Measurements from ENCODE around the gene BBS2.
"Not testable (repeated sequence)": the region's sequence is repeated elsewhere in the genome, so short reads cannot be mapped to it uniquely, and the experiment has no call there.

BBS2 gene

DNA sequence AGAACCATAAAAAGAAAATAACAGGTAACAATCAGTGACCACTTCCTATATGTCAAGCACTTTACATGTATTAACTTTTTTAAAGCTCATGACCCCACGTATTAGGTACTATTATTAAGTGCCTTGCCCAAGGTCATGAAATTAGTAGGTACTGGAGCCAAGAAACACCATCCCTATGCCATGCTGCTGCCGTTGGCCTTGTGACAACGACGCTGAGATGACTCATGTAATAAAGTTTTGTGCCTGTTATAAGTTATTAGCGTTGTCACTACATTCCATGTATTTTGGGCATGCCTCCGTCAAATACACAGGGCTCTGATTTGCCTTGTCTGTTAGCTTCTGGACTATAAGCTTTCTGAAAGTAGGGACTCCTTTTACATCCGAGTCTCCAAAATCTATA is 1.4 kb downstream of the BBS2 start:
- no peak for DNase-seq

DNA sequence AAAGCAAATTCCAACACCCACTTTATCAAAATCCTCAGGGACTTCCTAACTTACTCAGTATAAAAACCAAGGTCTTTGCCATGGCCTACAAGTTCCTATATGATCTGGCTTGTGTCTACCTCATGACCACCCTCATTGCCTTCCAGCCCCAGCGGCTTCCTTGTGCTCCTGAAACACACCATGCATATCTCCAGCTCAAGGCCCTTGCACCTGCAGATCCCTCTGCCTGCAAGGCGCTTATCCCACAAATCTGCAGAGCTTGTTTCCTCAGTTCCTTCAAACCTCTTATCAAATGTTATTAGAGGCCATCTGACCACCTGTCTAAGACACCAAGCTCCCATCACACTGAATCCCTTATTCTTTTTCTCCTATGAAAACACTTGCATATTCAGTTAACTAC is 2.6 kb downstream of the BBS2 start:
- DNase-seq, result no peak

DNA sequence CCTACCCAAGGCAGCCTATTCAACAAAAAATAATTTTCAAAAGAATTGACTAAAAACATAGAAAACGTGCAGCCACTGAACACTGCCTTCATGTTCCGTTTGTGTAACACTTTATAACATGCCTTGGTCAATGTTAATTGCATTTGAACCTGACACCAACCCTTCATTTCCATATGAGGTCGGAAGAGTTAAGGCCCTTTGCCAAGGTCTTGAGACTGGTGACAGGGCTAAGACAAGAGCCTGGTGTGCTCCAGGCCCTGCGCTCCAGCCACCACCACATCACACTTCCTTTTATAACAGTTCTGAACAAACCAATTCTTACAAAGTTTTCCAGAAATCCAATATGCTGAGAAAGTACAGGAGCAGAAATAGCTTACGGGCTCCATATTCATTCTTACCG is 4.2 kb downstream of the BBS2 start:
- no peak for DNase-seq

DNA sequence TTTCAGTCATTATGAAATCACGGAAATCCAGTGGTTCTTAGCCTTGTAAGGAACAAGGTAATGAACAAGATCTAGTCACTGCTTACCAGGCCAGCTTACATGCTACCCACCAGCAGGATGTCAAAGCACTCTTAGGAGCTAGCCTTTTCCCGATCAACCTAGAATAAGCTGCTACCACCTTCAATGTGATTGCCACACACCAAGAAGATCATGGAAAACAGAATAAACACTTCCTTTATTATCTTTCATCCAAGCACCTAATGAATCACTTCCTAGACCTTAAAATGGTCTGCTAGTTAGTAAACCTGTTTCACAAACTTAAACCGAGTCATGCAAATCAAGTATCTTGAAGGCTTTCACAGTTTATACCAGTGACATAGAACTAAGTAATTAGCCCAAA is 5.0 kb downstream of the BBS2 start:
- no peak for DNase-seq

DNA sequence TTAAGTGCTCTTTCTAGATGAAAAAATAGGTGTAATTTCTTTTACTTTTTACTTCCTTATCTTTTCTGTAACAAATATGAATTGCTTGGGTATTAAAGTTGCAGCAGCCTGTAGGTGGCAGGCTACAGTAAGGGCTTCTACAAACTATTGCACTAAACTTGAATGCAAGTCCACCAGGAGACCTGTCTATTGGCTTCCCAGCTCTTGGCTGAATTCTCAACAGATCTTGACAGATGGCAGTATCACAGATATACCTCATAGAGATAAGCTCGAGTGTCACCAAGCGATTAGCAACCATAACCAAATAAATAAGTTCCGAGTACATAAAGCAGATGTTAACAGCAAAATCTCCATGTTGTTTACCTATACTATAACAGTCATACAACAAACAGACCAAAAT is 5.9 kb downstream of the BBS2 start:
- DNase-seq, result peak in 1 of 4 experiments; percentile 12

DNA sequence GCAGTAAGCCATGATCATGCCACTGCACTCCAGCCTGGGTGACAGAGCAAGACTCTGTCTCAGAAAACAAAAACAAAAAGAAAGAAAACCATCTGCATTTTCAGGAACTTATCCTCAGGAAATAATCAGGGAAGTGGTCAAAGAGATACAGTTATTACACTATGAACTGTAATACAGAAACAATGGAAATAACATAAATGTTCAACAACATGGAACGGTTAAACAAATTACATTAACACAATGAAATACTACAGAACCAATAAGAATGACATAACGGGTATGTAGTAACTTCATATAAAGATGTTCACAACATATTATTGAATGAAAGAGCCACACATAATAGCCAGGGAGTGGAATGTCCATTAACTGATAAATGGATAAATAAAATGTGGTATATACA is 6.7 kb downstream of the BBS2 start:
- no peak for DNase-seq

DNA sequence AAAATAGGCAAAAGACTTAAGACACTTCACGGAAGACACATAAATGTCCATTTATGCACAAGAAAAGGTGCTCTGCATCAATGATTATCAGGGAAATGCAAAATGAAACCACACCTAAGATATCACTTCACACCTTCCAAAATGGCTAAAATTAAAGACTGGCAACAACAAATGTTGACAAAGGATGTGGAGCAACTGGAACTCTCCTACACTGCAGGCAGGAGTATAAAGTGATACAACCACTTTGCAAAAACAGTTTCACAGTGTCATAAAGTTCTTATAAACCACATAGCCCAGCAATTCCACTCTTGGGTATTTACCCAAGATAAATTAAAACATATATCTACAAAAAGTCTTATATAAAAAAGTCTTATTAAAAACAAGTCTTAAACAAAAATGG is 7.8 kb downstream of the BBS2 start:
- no peak for DNase-seq

DNA sequence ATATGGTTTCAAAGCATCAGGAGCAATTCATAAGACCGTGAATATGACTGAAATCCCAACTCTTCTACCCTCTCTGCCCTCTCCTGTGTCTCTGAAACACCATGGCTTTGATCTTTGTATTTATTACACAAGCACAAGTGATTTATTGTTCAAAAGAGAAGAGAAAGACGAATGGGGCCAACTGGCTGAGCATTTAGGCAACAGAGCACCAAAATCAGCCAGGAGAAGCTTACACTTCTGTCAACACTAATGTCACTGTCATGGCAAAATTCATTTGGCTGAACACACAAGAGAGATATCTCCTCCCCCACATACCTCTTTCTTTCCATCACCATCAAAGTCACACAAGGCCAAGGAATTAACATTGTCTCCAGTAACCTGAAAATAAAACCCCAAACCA is 9.3 kb downstream of the BBS2 start:
- no peak for DNase-seq

DNA sequence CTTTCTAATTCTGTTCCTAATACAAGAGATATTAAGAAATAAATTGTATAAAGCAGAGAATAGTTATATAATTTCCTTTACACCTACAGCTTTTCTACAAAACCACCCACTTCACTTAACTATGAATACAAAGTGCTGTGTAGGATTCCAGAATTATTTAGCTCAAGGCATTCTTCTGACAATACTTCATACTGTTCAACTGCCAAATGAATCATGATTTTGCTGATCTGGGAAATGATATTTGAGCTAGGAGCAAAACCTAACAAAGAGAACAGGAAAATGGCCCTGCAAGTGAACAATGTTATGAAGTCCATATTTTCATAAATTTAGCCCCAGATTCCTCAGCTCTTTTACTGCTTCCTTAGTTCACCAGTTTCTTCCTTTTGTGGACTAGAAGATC is 12.9 kb downstream of the BBS2 start:
- no peak for DNase-seq

DNA sequence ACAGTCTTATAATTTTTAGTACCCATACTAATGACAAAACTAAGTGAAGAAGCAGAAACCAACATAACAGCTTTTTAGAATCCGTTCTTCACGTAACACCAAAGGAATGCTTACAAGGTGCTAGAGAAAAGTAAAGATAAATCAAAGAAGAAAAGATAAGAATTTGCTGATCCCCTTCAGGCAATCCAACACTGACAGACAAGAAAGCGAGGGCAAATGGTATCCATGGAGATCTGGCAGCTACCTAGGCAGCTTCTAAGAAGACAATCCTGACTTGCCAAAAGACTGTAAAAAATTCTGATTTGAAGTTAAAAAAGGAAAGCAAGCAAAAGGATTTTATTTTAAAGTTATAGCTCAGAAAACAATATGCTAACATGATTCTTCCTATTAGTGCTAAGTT is 14.6 kb downstream of the BBS2 start:
- no peak for DNase-seq

DNA sequence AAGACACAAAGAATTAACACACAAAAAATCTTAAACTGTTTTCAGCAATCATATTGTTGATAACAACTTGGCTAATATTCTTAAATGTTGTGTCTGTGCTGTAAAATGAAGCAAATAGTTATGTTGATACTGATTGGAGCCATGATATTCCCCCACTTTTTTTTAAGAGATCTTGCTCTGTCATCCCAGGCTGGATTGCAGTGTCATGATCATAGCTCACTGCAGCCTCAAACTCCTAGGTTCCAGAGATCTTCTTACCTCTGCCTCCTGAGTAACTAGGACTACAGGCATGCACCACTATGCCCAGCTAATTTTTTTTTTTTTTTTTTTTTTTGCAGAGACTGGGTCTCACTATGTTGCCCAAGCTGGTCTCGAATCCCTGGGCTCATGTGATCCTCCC is 26.0 kb downstream of the BBS2 start:
- DNase-seq, result no peak

DNA sequence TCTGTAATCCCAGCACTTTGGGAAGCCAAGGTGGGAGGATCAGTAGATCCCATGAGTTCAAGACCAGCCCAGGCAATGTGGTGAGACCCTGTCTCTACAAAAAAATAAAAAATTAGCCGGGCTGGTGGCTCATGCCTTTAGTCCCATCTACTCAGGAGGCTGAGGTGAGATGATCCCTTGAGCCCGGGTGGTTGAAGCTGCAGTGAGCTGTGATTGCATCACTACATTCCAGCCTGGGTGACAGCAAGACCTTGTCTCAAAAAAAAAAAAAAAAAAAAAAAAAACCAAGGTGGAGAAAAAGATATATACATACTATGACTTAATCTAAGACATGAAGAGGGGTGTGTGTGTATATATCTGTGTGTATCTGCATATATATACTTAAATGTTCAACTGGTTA is 26.7 kb downstream of the BBS2 start:
- no peak for DNase-seq

DNA sequence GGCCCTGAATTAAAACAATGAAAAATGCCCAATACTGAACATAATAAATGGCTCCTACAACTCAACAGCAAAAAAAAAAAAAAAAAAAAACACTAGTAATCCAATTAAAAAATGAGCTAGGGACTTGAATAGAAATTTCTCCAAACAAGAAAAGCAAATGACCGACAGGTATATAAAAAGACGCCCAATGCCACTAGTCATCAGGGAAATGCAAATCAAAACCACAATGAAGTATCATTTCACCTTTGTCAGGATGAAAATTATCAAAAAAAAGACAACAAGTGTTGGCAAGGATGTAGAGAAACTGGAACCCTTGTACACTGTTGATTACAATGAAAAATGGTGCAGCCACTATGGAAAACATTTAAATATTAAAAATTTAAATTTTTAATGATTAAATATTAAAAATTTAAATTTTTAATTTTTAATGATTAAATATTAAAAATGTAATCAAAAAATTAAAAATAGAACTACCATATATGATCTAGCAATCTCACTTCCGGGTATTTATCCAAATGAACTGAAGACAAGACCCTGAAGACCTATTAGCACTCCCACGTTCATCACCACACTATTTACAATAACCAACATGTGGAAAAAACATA is 28.1 kb downstream of the BBS2 start:
- no peak for DNase-seq

DNA sequence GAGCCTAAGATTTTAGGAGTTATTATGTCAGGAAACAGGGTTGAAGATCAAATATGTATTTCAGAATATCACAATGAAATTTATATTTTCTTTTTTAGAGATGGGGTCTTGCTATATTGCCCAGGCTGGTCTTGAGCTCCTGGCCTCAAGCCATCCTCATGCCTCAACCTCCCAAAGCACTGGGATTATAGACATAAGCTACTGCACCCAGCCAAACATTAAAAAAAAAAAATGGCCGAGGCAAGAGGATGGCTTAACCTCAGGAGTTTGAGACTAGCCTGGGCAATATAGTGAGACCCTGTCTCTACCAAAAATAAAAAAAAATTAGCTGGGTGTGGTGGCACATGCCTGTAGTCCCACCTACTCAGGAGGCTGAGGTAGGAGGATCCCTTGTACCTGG is 31.0 kb downstream of the BBS2 start:
- DNase-seq, result not testable (repeated sequence)

DNA sequence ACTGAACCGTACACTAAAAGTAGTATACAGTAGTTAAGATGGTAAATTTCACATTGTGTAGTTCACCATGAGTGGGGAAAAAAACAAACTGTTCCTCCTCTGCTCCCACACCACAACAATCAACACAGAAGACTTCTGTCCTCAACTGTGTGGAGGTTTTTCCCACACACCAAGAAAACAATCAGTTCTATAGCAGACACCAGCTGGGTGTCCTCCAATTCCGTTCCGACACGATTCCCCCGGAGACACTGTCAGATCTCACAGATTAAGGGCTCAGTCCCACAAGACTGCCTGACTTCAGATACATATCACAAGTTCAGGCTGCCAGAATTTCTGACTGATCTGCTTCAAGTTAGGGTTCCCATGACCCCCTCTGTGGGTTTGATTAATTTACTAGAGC is 31.8 kb downstream of the BBS2 start:
- DNase-seq, result no peak

DNA sequence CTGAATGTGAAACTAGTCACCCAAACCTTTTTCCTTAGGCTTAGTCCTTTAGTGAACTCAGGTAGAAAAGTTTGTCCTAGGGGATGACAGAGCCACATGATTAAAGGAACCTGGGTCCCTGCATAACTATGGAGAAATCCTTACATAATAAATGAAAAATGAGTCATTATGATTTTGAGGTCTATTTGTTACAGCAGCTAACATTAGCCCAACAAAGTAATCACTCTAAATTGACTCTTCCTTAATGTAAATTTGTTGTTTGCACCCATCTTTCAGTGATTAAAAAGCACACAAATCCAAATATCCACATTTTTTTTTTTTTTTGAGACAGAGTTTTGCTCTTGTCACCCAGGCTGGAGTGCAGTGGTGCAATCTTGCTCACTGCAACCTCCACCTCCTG is 36.4 kb downstream of the BBS2 start:
- no peak for DNase-seq

DNA sequence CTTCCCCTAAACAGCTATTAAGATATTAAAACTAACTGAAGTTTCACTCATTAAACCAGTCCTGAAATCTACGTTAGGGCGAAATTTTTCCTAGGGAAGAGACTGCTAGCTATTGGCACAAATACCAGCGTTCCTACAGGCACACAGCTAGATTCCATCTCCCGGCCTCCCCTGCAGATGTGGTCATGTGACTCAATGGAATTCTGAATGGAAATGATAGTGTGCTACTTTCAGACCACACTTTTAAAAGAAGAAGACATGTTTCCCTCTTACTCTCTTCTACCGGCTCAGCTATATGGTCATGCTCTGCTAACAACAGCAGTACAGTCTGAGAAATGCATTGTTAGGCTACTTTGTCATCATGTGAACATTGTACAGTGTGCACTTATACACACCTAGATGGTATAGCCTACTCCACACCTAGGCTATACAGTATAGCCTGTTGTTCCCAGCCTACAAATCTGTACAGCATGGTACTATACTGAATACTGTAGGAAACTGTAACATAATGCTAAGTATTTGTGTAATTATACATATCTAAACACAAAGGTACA is 37.1 kb downstream of the BBS2 start:
- no peak for DNase-seq

DNA sequence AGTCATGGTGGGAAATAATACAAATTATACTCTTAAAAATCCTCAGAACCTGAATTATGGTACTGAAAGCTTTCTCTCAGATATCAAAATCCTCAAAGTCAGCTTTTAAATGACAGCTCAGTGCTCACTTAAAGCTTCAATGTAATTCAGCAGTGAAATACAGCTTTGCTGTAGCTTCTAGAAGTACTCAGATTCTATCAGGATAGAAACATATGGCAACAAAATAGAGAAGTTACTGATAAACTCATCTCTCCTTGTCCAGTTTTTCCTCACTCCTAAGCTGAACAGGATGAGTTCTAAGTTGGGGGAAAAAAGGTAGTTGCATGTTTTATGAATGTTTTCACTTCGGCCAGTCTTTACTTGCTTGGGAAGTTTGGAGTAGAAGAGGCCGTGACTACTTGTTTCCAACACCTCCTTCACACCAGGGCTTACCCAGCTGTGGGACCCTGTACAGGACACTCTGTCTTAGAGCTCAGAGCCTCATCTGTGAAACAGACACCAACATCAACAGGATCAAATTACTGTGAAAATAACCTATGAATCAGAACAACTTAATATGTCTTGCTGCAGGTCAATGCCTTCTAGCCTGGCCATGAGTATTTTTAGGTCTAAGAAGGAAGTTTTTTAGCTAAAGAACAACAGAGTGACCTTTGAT is 38.2 kb downstream of the BBS2 start:
- no peak for DNase-seq

DNA sequence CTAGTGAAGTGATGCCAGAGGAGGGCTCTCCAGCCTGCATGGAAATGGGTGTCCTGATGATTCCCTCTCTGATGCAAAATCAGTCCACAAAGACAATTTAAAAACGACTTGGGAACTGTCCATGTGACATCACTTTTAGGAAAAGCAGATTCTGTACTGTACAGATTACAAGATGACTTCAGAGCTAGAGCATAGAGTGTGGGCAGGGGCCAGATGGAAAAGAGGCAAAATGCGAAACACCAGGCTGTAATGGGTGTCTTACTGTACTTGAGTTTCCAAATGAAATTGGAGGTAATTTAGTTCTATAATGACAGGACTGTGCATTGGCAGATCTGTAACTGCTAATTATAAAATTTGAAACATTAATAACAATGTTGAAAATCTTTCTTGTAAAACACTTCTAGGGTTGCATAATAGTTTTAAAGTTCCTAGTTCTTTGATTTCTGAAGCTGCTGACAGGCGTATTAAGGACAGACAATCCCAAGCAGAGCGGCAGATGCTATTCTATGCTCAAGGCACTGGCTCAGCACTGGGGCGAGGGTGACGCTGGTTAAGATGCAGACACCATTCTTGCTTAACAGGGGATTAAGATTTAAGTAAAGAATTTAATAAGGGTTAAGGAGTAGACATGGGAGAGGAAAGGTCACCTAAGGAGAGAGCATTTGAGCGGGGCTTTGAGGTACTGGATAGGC is 38.9 kb downstream of the BBS2 start:
- DNase-seq, result no peak

DNA sequence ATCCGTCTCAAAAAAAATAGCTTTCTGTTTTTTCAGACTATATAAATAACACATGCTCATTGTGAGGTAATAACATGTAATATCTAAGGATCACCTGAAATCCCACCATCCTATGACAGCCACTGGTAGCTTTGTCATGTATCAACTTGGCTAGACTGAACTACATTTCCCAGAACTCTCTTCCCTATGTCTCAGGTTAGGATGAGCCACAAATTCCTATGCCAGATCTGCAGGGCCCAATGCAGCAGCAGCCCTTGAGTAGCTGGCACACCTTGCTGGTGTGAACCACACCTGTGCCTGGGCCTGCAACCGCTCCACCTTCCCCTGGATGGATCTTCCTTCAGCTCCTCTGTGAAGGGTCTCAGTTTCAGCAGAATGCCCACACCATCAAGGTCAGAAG is 40.4 kb downstream of the BBS2 start:
- DNase-seq, result no peak

DNA sequence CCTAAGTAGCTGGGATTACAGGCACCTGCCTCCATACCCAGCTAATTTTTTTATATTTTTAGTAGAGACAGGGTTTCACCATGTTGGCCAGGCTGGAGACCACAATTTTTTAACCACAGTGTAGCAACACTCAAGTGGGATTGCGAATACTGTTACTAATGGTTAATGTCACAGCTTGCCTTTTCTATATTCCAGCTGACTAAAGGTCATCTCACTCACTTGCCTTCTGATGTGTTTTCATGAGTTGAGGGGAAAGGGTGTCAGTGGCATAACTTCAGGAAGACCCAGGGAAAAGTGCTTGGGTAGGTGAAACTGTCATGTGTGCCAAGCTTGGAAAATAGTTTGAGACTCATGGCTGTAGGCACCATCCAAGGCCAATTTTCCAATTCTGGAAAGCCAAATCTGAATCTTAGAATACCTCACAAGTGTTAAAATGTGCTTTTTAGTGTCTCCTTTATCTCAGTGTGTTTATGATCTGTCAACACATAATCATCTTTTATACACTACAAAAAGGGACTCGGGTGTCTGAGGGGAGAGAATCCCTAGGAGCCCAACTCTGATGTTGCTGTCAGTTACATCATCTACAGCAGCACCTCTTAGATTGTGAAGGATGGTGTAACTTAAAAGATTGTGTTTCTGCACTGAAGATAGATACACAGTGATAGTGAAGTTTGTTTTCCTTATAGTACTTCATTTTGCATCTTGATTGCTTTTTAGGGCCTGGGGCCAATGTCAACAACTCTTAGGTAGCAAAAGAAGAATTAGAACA is 41.4 kb downstream of the BBS2 start:
- no peak for DNase-seq

DNA sequence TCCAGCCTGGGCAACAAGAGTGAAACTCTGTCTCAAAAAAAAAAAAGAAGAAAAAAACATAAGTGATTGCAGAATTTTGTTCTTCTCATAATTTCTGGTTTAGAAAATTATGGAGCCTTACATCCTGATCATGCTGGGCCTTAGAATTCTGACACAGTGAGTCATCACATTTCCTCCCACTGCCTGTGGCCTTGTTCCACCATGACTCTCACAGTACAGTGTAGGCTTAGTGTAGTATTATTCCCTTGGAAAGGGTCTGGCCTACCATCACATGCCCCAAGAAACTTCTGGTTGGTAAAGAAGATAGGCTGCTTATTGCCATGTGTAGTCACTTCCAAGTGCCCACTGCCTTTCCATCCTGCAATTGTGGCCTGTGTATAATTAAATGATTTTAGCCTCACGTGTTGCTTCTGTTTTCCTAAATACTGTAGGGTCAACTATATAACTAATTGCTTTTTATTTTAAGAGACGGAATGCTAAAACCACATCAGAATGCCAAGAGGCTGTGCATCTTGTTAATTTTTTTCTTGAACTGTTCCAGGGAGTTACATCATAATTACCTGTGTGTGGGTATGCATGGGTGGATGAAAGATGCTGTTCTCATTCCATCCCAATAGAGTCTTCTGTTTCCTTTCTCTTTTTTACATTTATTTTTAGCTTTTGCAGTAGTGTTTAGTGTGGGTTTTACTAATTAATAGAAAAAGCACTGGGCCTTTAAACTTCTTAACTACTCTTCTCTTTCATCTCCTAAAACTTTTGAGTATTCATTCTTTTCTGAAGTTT is 42.5 kb downstream of the BBS2 start:
- DNase-seq, result no peak

DNA sequence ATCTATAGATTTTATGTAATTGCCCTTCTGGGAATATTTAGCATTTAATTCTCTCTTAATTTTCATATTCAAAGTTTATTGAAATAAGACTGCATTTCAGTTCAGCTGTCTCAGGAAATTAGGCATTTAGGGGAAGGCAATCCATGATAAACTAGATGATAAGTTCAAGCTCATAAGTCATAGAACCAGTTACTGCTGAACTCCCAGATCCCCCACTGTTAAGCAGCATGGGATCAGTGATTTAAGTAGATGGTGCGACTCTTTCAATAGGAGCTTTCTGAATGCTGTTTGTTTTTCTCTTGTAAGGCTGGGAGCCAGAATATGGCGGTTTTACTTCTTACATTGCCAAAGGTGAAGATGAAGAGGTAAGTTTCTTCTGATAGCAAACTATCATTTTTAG is 44.6 kb downstream of the BBS2 start:
- DNase-seq, result no peak
